Fibroblast of skin of left biceps (primary cell): ENCODE data around the gene KASH5.
"Not testable (repeated sequence)": the region's sequence is repeated elsewhere in the genome, so short reads cannot be mapped to it uniquely, and the experiment has no call there.

Experiments used
- DNase-seq, 2 experiments: peaks; one replicate each; pipeline ENCODE4 v3.0.0-alpha.2; 2013; ENCODE audit warnings: low read depth in 2 of 2

The KASH5 gene

GRCh38 chr19:49455773-49456172, 67.7 kb downstream of the KASH5 start:
- no peak for DNase-seq

GRCh38 chr19:49456326-49456725, 68.3 kb downstream of the KASH5 start:
- no peak for DNase-seq

GRCh38 chr19:49458567-49458903, 70.5 kb downstream of the KASH5 start:
- no peak for DNase-seq

- no peak for DNase-seq
Observed at GRCh38 chr19:49459388-49459787, 71.3 kb downstream of the KASH5 start.

- DNase-seq, result not testable (repeated sequence)
Observed at GRCh38 chr19:49461130-49461529, 73.1 kb downstream of the KASH5 start.

GRCh38 chr19:49461656-49462055, 73.6 kb downstream of the KASH5 start:
- DNase-seq, result no peak

GRCh38 chr19:49462492-49462891, 74.4 kb downstream of the KASH5 start:
- DNase-seq, result no peak

- no peak for DNase-seq
Observed at GRCh38 chr19:49463960-49464740, 76.1 kb downstream of the KASH5 start.

- no peak for DNase-seq
Observed at GRCh38 chr19:49465371-49465770, 77.3 kb downstream of the KASH5 start.
